HG02938 (cell line): ENCODE measurements around the gene FAM168A.

Experiments
- ATAC-seq: cut with Tn5 transposase; IDR thresholded peaks from one replicate; pipeline ENCODE4 v1.9.1; 2021; ENCODE audit warnings: mild to moderate bottlenecking, moderate library complexity; ENCODE audit not compliant: unreplicated experiment

The FAM168A gene

GRCh38 chr11:73379189-73379880 lies 218.6 kb downstream of the FAM168A start:
- no peak for ATAC-seq

GRCh38 chr11:73376803-73377629 lies 220.9 kb downstream of the FAM168A start:
- peak; percentile 29 for ATAC-seq

DNA sequence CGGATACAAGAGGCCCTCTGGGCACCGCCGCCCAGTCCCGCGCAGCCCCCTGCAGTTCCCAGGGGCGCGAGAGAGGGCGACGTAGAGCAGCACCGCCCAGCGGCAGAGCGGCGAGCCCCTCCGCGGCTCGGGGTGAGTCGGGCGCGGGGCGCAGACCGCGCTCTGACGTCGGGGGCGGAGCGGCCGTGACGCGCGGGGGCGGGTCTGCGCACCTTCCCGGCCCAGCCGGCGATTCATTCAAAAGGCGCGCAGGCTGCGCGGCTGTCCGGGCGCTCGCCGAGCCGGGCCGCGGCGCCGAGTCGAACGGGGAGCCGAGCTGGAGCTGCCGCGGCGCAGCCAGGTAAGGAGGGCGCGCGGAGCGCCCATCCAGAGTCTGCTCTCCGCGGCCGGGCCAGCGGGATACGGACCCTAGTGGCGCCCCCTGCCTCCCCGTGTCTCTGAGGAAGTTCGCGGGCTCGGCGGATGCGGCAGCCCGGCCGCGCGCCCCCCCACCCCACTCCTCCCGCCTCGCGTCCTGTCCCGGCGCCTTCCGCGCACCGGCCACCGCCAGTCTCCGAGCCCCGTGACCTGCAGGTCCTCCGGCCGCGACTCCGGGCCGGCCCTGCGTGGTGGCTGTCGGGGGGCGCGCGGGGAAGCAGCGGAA lies 221.6 kb downstream of the FAM168A start, which contains the start of gene RELT:
Gene RELT, plus strand, starts transcription at position 240 of the 643 bp plus-strand sequence. CDS start 12,738 bp downstream, outside the sequence.
- ATAC-seq = peak; percentile 54

DNA sequence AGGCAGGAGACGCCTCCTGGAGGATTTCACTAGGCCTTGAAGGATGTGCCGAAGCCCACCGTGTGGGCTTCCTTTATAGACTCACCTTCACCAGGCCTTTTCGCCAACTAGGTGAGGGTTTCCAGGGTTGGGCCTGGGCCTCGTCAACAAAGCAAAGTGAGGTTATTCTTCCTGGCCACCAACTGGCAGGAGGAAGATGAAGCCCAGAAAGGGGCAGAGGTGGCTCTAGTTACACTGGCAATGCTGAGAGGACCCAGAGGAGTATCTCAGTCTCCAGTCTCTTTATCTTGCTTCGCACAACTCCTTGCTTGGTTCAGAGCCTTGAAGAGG lies 222.1 kb downstream of the FAM168A start:
- ATAC-seq = no peak

GRCh38 chr11:73374151-73374550 lies 223.8 kb downstream of the FAM168A start:
- ATAC-seq = no peak

DNA sequence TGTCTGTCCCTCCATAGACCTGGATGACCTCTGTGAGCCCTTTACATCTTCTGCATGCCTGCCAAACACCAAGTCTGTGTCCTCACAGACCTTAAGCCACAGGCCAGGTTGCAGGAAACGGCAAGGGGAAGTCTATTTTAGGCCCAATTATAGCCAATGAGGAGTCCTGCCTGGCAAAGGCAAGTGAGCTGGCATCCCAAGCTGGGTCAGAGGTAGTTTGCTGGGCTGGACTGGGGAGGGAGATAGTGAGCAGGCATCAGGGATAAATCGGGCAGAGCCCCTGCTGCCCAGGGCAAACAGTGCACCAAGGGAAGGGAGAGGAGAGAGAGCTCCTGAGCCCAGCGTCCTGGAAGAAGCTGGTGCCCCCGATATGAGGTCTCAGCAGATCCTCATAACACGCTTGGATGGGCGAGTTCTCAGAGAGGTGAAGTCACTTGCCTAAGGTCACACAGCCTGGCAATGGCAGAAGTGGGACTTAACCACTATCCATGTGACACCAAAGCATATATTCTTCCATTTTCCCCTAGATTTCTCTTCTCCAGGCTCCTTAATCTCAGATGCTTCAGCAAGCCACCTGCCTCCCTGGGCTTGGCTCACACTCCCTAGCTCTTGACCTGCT lies 225.4 kb downstream of the FAM168A start:
- no peak for ATAC-seq

DNA sequence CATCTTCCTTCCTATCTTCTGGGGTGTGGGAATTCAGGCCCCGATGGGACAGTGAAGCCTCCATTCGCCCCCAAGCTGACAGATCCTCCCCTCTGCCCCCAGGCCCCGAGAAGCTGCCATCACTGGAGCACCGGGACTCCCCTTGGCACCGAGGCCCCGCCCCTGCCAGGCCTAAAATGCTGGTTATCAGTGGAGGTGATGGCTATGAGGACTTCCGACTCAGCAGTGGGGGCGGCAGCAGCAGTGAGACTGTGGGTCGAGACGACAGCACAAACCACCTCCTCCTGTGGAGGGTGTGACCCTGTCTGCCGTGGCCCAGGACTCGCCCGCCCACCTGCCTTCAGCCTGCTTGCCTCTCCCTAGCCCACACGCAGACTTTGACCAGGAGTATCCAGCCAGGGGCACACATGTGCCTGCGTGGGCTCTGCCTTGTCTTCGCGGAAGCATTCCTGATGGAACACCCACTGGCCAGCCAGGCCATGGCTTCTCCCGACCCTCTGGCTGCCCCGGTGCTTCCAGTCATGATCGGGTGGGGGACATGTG lies 230.4 kb downstream of the FAM168A start:
- no peak for ATAC-seq

DNA sequence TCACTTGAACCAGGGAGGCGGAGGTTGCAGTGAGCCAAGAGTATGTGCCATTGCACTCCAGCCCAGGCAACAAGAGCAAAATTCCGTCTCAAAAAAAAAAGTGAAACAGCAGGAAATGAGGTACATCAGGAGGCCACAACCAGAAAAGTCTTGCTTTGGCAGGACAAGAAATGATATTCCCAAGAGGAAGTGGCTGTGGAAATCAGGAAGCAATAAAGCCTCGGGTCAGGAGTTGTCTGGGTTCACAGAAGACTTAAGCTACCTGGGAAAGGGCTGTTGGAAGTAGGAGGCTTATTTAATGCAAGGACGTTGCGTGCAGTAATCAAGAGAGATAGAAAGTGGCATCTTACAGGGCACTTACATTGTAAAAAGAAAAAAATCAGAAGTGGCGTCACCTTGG lies 231.0 kb downstream of the FAM168A start:
- ATAC-seq = no peak

GRCh38 chr11:73366265-73366610 lies 231.7 kb downstream of the FAM168A start:
- ATAC-seq = no peak

DNA sequence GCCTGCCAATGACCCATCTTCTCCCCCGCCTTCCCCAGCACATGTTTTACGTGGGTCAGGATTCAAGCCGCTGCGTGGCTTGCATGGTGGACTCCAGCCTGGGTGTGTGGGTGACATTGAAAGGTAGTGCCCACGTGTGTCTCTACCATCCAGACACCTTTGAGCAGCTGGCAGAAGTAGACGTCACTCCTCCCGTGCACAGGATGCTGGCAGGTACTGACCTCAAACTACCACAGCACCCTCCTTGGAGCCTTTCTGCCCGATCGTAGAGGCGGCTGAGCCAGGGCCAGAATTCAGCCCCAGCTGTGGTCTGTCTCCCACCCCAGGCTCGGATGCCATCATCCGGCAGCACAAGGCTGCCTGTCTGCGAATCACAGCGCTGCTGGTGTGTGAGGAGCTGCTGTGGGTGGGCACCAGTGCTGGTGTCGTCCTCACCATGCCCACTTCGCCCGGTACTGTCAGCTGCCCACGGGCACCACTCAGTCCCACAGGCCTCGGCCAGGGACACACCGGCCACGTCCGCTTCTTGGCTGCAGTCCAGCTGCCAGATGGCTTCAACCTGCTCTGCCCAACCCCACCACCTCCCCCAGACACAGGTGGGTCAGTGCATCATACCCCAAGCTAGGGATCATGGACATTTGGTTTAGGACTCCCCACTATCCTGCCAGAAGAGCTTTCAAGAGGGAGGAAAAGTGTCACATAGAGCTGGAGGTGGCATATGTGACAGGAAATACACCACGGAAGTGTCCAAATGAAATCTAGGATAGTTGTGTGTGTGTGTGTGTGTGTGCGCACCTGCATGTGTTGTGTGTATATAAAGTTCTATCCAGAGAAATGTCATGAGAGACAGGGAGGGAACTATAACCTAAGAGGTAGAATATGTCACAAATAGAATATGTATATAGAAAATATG lies 232.3 kb downstream of the FAM168A start:
- ATAC-seq = no peak

GRCh38 chr11:73363147-73363546 lies 234.8 kb downstream of the FAM168A start:
- ATAC-seq = no peak

- no peak for ATAC-seq
Observed at GRCh38 chr11:73361953-73362776, 235.7 kb downstream of the FAM168A start.

GRCh38 chr11:73360743-73361369 lies 237.1 kb downstream of the FAM168A start:
- ATAC-seq = no peak

DNA sequence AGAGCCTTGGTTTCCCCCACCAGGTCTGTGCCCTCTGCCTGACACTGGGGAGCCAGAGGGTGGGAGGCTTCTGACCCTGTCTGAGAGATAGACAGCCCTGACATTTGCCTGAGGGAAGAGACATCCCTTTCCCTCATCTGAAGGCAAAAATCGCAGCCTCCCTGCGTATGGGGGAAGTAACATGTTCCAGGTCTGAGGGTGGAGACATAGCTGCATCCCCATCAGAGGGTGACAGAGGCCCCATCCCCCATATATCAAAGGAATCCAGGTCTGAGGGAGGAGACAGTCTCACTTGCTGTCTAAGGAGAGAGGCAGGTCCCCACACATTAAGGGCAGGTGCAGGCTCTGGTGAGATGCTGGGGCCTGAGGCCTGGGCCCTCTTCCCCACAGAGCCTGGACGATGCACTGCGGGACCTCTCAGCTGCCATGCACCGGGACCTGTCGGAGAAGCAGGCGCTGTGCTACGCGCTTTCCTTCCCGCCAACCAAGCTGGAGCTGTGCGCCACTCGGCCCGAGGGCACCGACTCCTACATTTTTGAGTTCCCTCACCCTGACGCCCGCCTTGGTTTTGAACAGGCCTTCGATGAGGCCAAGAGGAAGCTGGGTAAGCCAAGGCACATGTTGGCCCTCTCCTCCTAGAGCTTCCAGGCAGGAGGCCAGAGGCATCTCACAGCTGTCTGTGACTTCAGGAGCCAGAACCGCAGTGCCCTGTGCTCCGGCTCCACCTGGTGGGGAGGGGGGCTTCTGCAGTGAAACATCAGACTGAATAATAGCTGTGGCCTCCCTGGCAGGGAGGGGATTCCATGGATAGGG lies 237.8 kb downstream of the FAM168A start:
- ATAC-seq = no peak

DNA sequence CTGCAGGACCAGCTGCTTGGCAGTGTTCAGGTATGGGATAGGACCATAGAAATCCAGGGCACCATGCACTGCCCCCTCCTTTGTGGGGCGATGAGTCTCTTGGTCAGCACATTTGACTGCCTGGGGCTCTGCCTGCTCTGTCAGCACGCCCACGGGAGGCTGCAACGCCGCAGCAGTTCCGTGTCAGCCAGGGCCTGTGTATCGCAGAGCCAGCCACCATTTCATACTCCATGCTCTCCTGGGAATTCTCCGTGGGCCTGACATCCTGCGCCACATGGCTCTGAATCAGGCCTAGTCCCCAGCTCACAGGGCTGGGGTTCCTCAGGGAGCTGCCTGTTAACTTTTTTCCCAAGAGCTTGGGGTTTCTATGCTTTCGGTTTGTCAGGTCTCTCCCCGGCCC lies 238.6 kb downstream of the FAM168A start:
- no peak for ATAC-seq

GRCh38 chr11:73358071-73358470 lies 239.8 kb downstream of the FAM168A start:
- no peak for ATAC-seq

DNA sequence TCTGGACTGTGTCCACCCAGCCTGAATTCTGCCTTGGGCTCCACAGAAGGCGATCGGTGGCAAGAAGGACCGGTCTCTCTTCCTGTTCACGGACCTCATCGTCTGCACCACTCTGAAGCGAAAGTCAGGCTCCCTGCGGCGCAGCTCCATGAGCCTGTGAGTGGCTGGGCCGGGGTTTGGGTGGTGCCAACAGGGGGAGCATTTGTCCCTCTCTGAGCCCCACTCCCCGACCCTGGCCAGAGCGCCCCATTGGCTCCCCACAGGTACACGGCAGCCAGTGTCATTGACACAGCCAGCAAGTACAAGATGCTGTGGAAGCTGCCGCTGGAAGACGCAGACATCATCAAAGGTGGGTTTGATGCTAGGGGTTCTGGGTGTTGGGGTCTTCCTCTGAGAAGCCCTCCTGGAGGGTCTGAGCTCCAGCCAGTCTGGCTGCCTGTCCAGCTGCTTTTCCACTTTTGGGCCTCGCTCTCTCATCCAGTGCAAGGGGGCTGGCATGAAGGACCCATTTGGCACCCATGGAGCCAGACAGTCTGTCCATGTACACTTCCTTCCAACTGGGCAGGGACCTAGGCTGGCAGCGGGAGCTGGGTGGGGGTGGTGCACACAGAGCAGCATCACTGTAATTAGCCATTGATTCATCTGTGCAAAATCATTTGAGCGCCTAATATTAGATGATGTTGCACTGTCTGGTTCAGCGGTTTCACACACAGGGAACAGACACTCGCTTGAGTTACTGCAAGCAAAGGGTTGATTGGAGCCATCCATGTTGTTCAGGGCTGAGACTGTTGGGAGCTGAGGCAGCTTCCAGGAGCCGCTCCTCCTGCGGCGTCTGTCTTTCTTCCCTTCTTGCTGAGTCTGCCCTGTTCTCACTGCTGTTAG lies 240.7 kb downstream of the FAM168A start:
- no peak for ATAC-seq
